GM06990 (cell line): ENCODE data around the gene TLR5.

Experiments
- DNase-seq: peaks from one replicate; pipeline ENCODE4 v3.0.0-alpha.2; 2011; ENCODE audit not compliant: insufficient read length; ENCODE audit errors: extremely low read depth
- H3K27me3 ChIP-seq: replicated peaks from 2 replicates; pipeline ENCODE4 v1.6.0; 2011; ENCODE audit warnings: low read length; ENCODE audit not compliant: control insufficient read depth, insufficient read depth
- H3K36me3 ChIP-seq: 2 replicates; pipeline ENCODE4 v1.5.1; 2011; ENCODE audit warnings: low read length; ENCODE audit not compliant: control insufficient read depth, insufficient read depth
- H3K4me3 ChIP-seq: replicated peaks from 2 replicates; pipeline ENCODE4 v1.5.1; 2011; ENCODE audit warnings: low read depth, mild to moderate bottlenecking, control low read depth, low read length
- TF ChIP-seq, protein P1 (sequence below): IDR thresholded peaks from 2 replicates; pipeline ENCODE4 v1.5.1; 2011; ENCODE audit warnings: low read length, control low read depth, mild to moderate bottlenecking, inconsistent platforms; ENCODE audit not compliant: insufficient read depth, poor library complexity, severe bottlenecking

TLR5 gene

DNA sequence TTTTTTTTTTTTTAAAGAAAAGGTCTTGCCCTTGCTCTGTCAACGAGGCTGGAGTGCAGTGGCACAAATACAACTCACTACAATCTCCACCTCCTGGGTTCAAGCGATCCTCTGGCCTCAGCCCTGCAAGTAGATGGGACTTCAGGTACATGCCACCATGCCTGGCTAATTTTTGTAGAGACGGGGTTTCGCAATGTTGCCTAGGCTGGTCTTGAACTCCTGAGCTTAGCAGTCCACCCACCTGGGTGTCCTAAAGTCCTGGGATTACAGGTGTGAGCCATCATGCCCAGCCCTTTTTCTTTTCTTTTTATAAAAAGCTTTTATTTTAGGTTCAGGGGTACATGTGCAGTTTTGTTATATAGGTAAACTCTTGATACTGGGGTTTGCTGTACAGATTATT is 47.2 kb downstream of the TLR5 start:
- no peak overlapping the region for H3K4me3 ChIP-seq
- TF ChIP-seq, protein P1, sequence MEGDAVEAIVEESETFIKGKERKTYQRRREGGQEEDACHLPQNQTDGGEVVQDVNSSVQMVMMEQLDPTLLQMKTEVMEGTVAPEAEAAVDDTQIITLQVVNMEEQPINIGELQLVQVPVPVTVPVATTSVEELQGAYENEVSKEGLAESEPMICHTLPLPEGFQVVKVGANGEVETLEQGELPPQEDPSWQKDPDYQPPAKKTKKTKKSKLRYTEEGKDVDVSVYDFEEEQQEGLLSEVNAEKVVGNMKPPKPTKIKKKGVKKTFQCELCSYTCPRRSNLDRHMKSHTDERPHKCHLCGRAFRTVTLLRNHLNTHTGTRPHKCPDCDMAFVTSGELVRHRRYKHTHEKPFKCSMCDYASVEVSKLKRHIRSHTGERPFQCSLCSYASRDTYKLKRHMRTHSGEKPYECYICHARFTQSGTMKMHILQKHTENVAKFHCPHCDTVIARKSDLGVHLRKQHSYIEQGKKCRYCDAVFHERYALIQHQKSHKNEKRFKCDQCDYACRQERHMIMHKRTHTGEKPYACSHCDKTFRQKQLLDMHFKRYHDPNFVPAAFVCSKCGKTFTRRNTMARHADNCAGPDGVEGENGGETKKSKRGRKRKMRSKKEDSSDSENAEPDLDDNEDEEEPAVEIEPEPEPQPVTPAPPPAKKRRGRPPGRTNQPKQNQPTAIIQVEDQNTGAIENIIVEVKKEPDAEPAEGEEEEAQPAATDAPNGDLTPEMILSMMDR = no peak
- no peaks in the 10 kb centered on the region for H3K27me3 ChIP-seq
- DNase-seq = no peak
- no peaks in the 10 kb centered on the region for H3K36me3 ChIP-seq

GRCh38 chr1:223091896-223092295 is 51.2 kb downstream of the TLR5 start:
- TF ChIP-seq, protein P1 = no peak
- H3K27me3 ChIP-seq = peaks cover 2% of the 10 kb centered on the region
- DNase-seq = no peak
- H3K36me3 ChIP-seq = no peaks in the 10 kb centered on the region
- H3K4me3 ChIP-seq = no peak overlapping the region

DNA sequence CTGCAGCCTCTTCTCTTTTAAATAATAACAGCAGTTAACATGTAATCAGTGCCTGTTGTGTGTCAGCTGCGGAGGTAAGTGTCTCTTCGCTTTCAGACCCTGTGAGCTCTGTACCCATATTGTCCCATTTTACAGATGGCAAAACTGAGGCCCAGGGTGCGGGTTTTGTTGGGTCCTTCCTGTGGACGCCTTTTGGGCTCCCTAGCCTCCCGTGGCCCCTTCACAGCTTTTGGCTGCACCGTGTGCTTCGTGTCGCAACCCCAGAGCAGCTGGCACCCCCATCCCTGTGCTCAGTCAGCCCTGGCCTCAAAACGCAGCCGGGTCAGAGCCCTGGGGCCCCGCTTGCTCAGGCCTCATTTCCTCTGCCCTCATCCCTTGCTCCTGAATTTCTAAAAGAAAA is 53.8 kb downstream of the TLR5 start:
- peaks cover 2% of the 10 kb centered on the region for H3K27me3 ChIP-seq
- H3K4me3 ChIP-seq = no peak overlapping the region
- DNase-seq = no peak
- H3K36me3 ChIP-seq = no peaks in the 10 kb centered on the region
- TF ChIP-seq, protein P1 = no peak

- Histone ChIP-seq H3K36me3 (no peaks in the 10 kb centered on the region), H3K4me3 (no peak overlapping the region), H3K27me3 (peaks cover 2% of the 10 kb centered on the region)
- DNase-seq = no peak
- TF ChIP-seq, protein P1 = no peak
Measured at GRCh38 chr1:223088713-223089240, 54.3 kb downstream of the TLR5 start.

- no peaks in the 10 kb centered on the region for H3K36me3 ChIP-seq
- H3K4me3 ChIP-seq = no peak overlapping the region
- TF ChIP-seq, protein P1 = no peak
- H3K27me3 ChIP-seq = peaks cover 2% of the 10 kb centered on the region
- DNase-seq = no peak
Measured at GRCh38 chr1:223087291-223088255, 55.5 kb downstream of the TLR5 start.
